OCI-LY1 (cell line): ENCODE data around the gene IFNAR2.

Experiments used
- H2AFZ ChIP-seq: fragments of 200-600 bp; sonication (generic), shearing (Covaris generic); 2 replicates; pipeline ENCODE4 v1.6.0; 2014; ENCODE audit warnings: antibody characterized with exemption, mild to moderate bottlenecking, low read length
- H3F3A ChIP-seq: fragments of 200-600 bp; sonication (generic), shearing (Covaris generic); 2 replicates; pipeline ENCODE4 v1.6.0; 2014; ENCODE audit warnings: mild to moderate bottlenecking, antibody characterized with exemption, low read length, moderate library complexity; ENCODE audit not compliant: insufficient read depth
- H3K27ac ChIP-seq: fragments of 200-600 bp; sonication (generic); 2 replicates; pipeline ENCODE4 v1.5.1; 2014; ENCODE audit warnings: low read length, mixed run types, mild to moderate bottlenecking, low read depth; ENCODE audit not compliant: poor library complexity, severe bottlenecking
- H3K27me3 ChIP-seq: fragments of 200-600 bp; sonication (generic); 2 replicates; pipeline ENCODE4 v1.6.0; 2014; ENCODE audit warnings: antibody characterized with exemption, mild to moderate bottlenecking, low read length, moderate library complexity; ENCODE audit not compliant: insufficient read depth
- H3K36me3 ChIP-seq: fragments of 200-600 bp; sonication (generic); 2 replicates; pipeline ENCODE4 v1.6.1; 2014; ENCODE audit warnings: mild to moderate bottlenecking, antibody characterized with exemption, low read length, moderate library complexity, mixed read lengths; ENCODE audit not compliant: insufficient read depth
- H3K4me1 ChIP-seq: fragments of 200-600 bp; sonication (generic); 2 replicates; pipeline ENCODE4 v1.5.1; 2014; ENCODE audit warnings: mild to moderate bottlenecking, low read length, moderate library complexity; ENCODE audit not compliant: insufficient read depth, severe bottlenecking
- H3K4me2 ChIP-seq: fragments of 200-600 bp; sonication (generic), shearing (Covaris generic); 2 replicates; pipeline ENCODE4 v1.6.1; 2014; ENCODE audit warnings: low read length
- H3K4me3 ChIP-seq: fragments of 200-600 bp; sonication (generic); 2 replicates; pipeline ENCODE4 v1.5.1; 2014; ENCODE audit warnings: low read length, low read depth, mild to moderate bottlenecking, mixed read lengths; ENCODE audit not compliant: poor library complexity, severe bottlenecking
- H3K79me2 ChIP-seq: fragments of 200-600 bp; shearing (Covaris generic); 2 replicates; pipeline ENCODE4 v1.6.1; 2016; ENCODE audit warnings: mixed run types, low read length, mixed read lengths; ENCODE audit not compliant: insufficient read depth
- H3K9ac ChIP-seq: fragments of 200-600 bp; sonication (generic), shearing (Covaris generic); 2 replicates; pipeline ENCODE4 v1.6.1; 2014; ENCODE audit warnings: mild to moderate bottlenecking, low read length, mixed read lengths
- H3K9me2 ChIP-seq: fragments of 200-600 bp; sonication (generic), shearing (Covaris generic); 2 replicates; pipeline ENCODE4 v1.6.1; 2014; ENCODE audit warnings: low read depth, mild to moderate bottlenecking, low read length, mixed read lengths
- H3K9me3 ChIP-seq: fragments of 200-600 bp; shearing (Covaris generic); 2 replicates; pipeline ENCODE4 v1.6.1; 2014; ENCODE audit warnings: low read length, mixed read lengths
- H4K20me1 ChIP-seq: fragments of 200-600 bp; sonication (generic), shearing (Covaris generic); 2 replicates; pipeline ENCODE4 v1.6.0; 2016; ENCODE audit warnings: mild to moderate bottlenecking, low read length; ENCODE audit not compliant: insufficient read depth
- CTCF ChIP-seq: fragments of 200-600 bp; sonication (generic), shearing (Covaris generic); IDR thresholded peaks from 2 replicates; pipeline ENCODE4 v1.5.1; 2017; ENCODE audit warnings: mild to moderate bottlenecking, antibody characterized with exemption, low read length, moderate library complexity, mixed read lengths
- EZH2 ChIP-seq: fragments of 200-600 bp; sonication (generic), shearing (Covaris generic); IDR thresholded peaks from 2 replicates; pipeline ENCODE4 v1.8.0; 2017; ENCODE audit warnings: borderline replicate concordance, mixed run types, mild to moderate bottlenecking, antibody characterized with exemption, low read length, moderate library complexity, mixed read lengths

Gene IFNAR2

GRCh38 chr21:33211732-33212131, 18.0 kb upstream of the IFNAR2 start:
- Histone ChIP-seq H3K27me3 (no peaks in the 10 kb centered on the region), H3K4me2 (peak overlapping the region; percentile 41; the same call in 1 of the 2 replicates), H3K9ac (peak overlapping the region; percentile 28; the same call in 1 of the 2 replicates), H3K27ac (peak overlapping the region; percentile 97), H4K20me1 (no peaks in the 10 kb centered on the region), H3K79me2 (no peaks in the 10 kb centered on the region), H3F3A (peaks cover 2% of the 10 kb centered on the region; the same call in 1 of the 2 replicates), H3K4me3 (no peak overlapping the region), H3K9me3 (peaks cover 8% of the 10 kb centered on the region), H3K9me2 (no peaks in the 10 kb centered on the region), H3K36me3 (no peaks in the 10 kb centered on the region), H3K4me1 (peaks cover 53% of the 10 kb centered on the region), H2AFZ (peak overlapping the region; percentile 64; the same call in 1 of the 2 replicates)
- TF ChIP-seq EZH2: no peak
- TF ChIP-seq CTCF: no peak

- H2AFZ ChIP-seq: peak overlapping the region; percentile 64; the same call in 1 of the 2 replicates
Observed at GRCh38 chr21:33212159-33212851, 17.4 kb upstream of the IFNAR2 start.

GRCh38 chr21:33214056-33214455, 15.7 kb upstream of the IFNAR2 start:
- peaks cover 2% of the 10 kb centered on the region; the same call in 1 of the 2 replicates for H3F3A ChIP-seq
- no peaks in the 10 kb centered on the region for H3K36me3 ChIP-seq
- H3K9me2 ChIP-seq: no peaks in the 10 kb centered on the region
- H3K4me2 ChIP-seq: no peak overlapping the region
- TF ChIP-seq EZH2 (no peak), CTCF (no peak)
- H3K27ac ChIP-seq: peak overlapping the region; percentile 97
- no peaks in the 10 kb centered on the region for H3K9me3 ChIP-seq
- peaks cover 49% of the 10 kb centered on the region for H3K4me1 ChIP-seq
- H3K79me2 ChIP-seq: no peaks in the 10 kb centered on the region
- no peaks in the 10 kb centered on the region for H3K27me3 ChIP-seq
- no peak overlapping the region for H3K4me3 ChIP-seq
- no peak overlapping the region for H2AFZ ChIP-seq
- no peak overlapping the region for H3K9ac ChIP-seq
- H4K20me1 ChIP-seq: no peaks in the 10 kb centered on the region

More at GRCh38 chr21:33212159-33212851, 17.4 kb upstream of the IFNAR2 start:
- no peaks in the 10 kb centered on the region for H3K36me3 ChIP-seq
- H3K9ac ChIP-seq: peak overlapping the region; percentile 28; the same call in 1 of the 2 replicates
- peak overlapping the region; percentile 97 for H3K27ac ChIP-seq
- peak overlapping the region; percentile 41 for H3K4me2 ChIP-seq
- H3K4me3 ChIP-seq: peak overlapping the region; percentile 0
- H4K20me1 ChIP-seq: no peaks in the 10 kb centered on the region
- H3K9me3 ChIP-seq: peaks cover 8% of the 10 kb centered on the region
- H3F3A ChIP-seq: peaks cover 2% of the 10 kb centered on the region; the same call in 1 of the 2 replicates
- peaks cover 53% of the 10 kb centered on the region for H3K4me1 ChIP-seq
- TF ChIP-seq EZH2 (no peak), CTCF (no peak)
- H3K79me2 ChIP-seq: no peaks in the 10 kb centered on the region
- no peaks in the 10 kb centered on the region for H3K27me3 ChIP-seq
- H3K9me2 ChIP-seq: no peaks in the 10 kb centered on the region
